ENCODE results near the gene DNAJC21.
A peak's percentile ranks its signal among the peaks of the same experiment; 100 is the strongest.

DNAJC21 gene

DNA sequence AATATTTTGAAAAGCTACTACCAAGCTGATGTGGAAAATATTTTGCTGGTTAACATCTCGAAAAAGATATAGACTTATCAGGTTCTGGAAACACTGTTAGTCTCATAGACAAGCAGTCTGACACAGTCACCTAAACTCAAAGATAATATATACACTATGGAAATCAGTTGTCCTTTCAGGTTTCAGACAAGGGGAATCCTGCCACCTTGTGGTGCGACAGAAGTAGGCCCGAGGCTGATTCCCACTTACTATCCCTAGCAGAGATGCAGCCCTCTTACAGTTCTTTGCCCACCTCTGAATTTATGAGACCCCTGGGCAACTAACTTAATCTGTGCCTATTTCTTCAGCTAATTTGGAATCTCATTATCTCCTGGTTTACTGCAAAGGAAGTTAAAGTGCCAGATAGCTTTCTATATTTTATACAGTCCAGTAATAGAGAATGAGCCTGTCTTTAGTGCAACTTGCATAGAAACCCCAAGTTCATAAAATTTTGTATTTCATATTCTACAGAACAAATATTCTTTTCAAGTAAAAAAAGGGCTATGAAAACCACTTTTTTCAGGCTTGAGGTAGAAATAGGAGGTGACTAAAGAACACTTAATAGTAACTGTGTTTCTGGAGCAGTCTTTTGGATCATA, 31.0 kb upstream of the DNAJC21 start:
- H3K36me3 ChIP-seq, result peaks cover 0 to 29% (median 6%) of the 10 kb centered on the region in 11 experiments; a peak in 9 of 22 replicates
- H3K9me3 ChIP-seq (replicated peaks in 1 of 11), result no peaks in the 10 kb centered on the region
- no peak for TF ChIP-seq Cebpa-rat (IDR thresholded peaks at IDR 0.05)
- no peak overlapping the region for H3K27ac ChIP-seq
- H3K27me3 ChIP-seq, result no peaks in the 10 kb centered on the region
- no peak overlapping the region for H3K4me2 ChIP-seq
- no peak overlapping the region for H3K9ac ChIP-seq
- H4K20me1 ChIP-seq, result no peaks in the 10 kb centered on the region
- peaks cover 0 to 16% (median 6%) of the 10 kb centered on the region in 10 experiments; a peak in 13 of 20 replicates for H3K4me1 ChIP-seq
- no peak overlapping the region for H3K4me3 ChIP-seq

DNA sequence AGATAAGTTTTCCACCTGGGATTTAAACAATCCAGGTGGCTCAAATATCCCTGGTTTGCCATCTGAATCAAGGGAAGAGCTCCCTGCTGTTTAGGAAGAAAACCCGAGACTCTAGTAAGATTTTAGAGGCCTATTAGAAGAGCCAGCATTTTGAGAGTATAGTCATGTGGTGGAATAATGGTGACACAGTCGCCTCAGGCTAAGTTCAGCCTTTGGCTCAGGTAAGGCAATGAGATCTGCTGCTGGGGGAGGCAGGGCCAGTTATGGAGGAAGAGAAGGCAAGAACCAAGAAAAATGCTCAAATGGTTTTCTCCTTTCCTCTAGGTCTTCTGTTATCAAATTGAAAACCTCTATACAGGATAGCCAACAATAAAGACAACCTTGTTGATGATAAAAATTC, 30.3 kb upstream of the DNAJC21 start:
- Histone ChIP-seq H3K27ac (no peak overlapping the region), H3K4me3 (no peak overlapping the region), H3K4me1 (peaks cover 0 to 9% (median 0%) of the 10 kb centered on the region in 10 experiments; a peak in 8 of 20 replicates), H3K9ac (no peak overlapping the region), H3K9me3 (replicated peaks in 1 of 11) (no peaks in the 10 kb centered on the region), H3K27me3 (no peaks in the 10 kb centered on the region), H3K4me2 (no peak overlapping the region), H3K36me3 (peaks cover 0 to 35% (median 6%) of the 10 kb centered on the region in 11 experiments; a peak in 12 of 22 replicates), H4K20me1 (no peaks in the 10 kb centered on the region; a peak in 1 of 22 replicates)
- TF ChIP-seq Cebpa-rat (IDR thresholded peaks at IDR 0.05), result no peak

- peaks cover 0 to 51% (median 9%) of the 10 kb centered on the region in 11 experiments; a peak in 14 of 22 replicates for H3K36me3 ChIP-seq
- peaks cover 0 to 7% (median 0%) of the 10 kb centered on the region in 10 experiments; a peak in 2 of 20 replicates for H3K4me1 ChIP-seq
- no peak overlapping the region for H3K27ac ChIP-seq
- H3K4me2 ChIP-seq, result no peak overlapping the region
- no peaks in the 10 kb centered on the region for H3K27me3 ChIP-seq
- no peaks in the 10 kb centered on the region for H3K9me3 ChIP-seq (replicated peaks in 1 of 11)
- TF ChIP-seq Cebpa-rat (IDR thresholded peaks at IDR 0.05), result no peak
- H4K20me1 ChIP-seq, result no peaks in the 10 kb centered on the region; a peak in 1 of 22 replicates
- H3K4me3 ChIP-seq, result no peak overlapping the region
- 0 out of 22 replicates have a peak overlapping the region, but pooled peaks of 1 of the 11 experiments have one; percentile 31 for H3K9ac ChIP-seq
Measured at GRCh38 chr5:34900652-34901051, 28.7 kb upstream of the DNAJC21 start.

DNA sequence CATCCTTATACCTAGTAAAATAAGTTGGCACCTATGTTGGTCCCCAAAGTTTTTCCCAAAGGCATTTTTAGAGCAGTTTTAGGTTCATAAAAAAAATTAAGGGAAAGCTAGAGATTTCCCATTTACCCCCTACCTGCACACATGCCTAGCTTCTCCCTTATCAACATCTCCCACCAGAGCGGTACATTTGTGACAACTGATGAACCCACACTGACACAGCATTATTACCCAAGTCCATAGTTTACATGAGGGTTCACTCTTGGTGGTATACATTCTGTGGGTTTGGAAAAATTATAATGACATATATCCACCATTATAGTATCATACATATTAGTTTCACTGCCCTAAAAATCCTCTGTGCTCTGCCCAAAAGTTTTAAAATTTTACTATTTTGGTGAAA, 26.1 kb upstream of the DNAJC21 start:
- Histone ChIP-seq H3K9ac (no peak overlapping the region), H3K27me3 (no peaks in the 10 kb centered on the region), H3K4me2 (no peak overlapping the region), H3K4me1 (peaks cover 0 to 7% (median 0%) of the 10 kb centered on the region in 10 experiments; a peak in 2 of 20 replicates), H3K9me3 (replicated peaks in 1 of 11) (no peaks in the 10 kb centered on the region), H3K4me3 (no peak overlapping the region), H3K36me3 (peaks cover 5 to 67% (median 33%) of the 10 kb centered on the region in 11 experiments; a peak in 21 of 22 replicates), H4K20me1 (no peaks in the 10 kb centered on the region; a peak in 1 of 22 replicates), H3K27ac (no peak overlapping the region)
- TF ChIP-seq Cebpa-rat (IDR thresholded peaks at IDR 0.05), result no peak

DNA sequence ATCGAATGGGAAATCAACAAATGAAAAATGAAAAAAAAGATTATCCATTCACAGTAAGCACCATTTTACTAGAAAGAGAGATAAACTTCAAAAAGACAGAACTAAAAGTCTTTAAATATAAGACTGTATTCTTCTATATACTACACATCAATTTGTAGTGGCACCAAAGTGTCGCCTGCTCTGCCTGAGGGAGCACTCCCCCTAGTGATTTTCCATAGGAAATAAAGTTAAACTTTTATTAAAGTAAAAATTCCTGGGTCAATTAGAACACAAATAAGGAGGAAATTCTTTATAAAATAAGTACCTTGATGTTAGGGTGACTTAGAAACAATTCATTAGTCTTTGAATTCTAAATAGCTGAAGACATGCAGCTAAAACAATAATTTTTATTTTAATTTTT, 23.8 kb upstream of the DNAJC21 start:
- Histone ChIP-seq H3K4me2 (no peak overlapping the region), H3K27ac (no peak overlapping the region), H3K9ac (no peak overlapping the region), H3K9me3 (replicated peaks in 1 of 11) (no peaks in the 10 kb centered on the region), H3K4me3 (no peak overlapping the region), H4K20me1 (peaks cover 0 to 4% (median 0%) of the 10 kb centered on the region in 11 experiments; a peak in 2 of 22 replicates), H3K36me3 (peaks cover 28 to 90% (median 56%) of the 10 kb centered on the region in 11 experiments; a peak in 21 of 22 replicates), H3K27me3 (no peaks in the 10 kb centered on the region), H3K4me1 (peaks cover 0 to 7% (median 0%) of the 10 kb centered on the region in 10 experiments; a peak in 2 of 20 replicates)
- TF ChIP-seq Cebpa-rat (IDR thresholded peaks at IDR 0.05), result no peak

- Histone ChIP-seq H3K36me3 (peaks cover 42 to 60% (median 55%) of the 10 kb centered on the region in 11 experiments), H3K27ac (no peak overlapping the region), H4K20me1 (peaks cover 0 to 26% (median 9%) of the 10 kb centered on the region in 11 experiments; a peak in 14 of 22 replicates), H3K4me2 (peak overlapping the region in 8 of 11 experiments; percentile 76 to 97 (median 84); a peak in 12 of 22 replicates), H3K4me3 (no peak overlapping the region; a peak in 2 of 20 replicates), H3K4me1 (peaks cover 23 to 38% (median 31%) of the 10 kb centered on the region in 10 experiments), H3K9ac (peak overlapping the region in 2 of 11 experiments; percentile 1 to 76; a peak in 1 of 22 replicates), H3K27me3 (no peaks in the 10 kb centered on the region), H3K9me3 (replicated peaks in 1 of 11) (no peaks in the 10 kb centered on the region)
- no peak for TF ChIP-seq Cebpa-rat (IDR thresholded peaks at IDR 0.05)
Measured at GRCh38 chr5:34913072-34913471, 16.3 kb upstream of the DNAJC21 start.

DNA sequence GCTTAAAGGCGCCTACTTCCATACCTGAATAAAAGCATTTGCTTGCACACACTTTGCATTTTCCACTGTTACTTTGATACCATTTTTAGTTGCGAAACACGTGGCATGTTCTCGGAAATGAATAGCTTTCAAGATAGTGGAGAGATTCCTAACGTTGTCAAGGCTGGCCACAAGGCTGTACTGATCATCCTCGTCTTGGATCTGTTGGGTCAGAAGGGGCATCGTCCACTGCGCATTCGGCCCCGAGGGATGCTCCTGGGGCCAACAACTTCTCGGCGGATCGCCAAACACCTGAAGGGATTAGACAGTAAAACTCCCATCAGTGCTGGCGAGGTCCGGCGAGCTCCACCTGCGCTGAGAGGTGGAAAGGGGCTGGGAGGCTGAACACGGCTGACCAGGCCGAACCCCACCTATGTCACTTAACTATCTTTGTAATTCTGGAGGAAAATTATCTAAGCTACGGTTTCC, 14.7 kb upstream of the DNAJC21 start:
- peak in 5 of 11 experiments; percentile 7 to 52 (median 33); a peak in 1 of 22 replicates for TF ChIP-seq Cebpa-rat (IDR thresholded peaks at IDR 0.05)
- Histone ChIP-seq H3K9me3 (replicated peaks in 1 of 11) (no peaks in the 10 kb centered on the region), H3K4me3 (peak overlapping the region; percentile 84 to 100 (median 92)), H3K4me2 (peak overlapping the region; percentile 76 to 97 (median 84)), H3K36me3 (peaks cover 32 to 60% (median 55%) of the 10 kb centered on the region in 11 experiments), H3K4me1 (peaks cover 24 to 40% (median 32%) of the 10 kb centered on the region in 10 experiments), H3K9ac (peak overlapping the region; percentile 76 to 98 (median 92)), H3K27me3 (no peaks in the 10 kb centered on the region), H3K27ac (peak overlapping the region in 10 of 11 experiments; percentile 75 to 96 (median 90); a peak in 21 of 22 replicates), H4K20me1 (peaks cover 0 to 42% (median 23%) of the 10 kb centered on the region in 11 experiments; a peak in 15 of 22 replicates)

DNA sequence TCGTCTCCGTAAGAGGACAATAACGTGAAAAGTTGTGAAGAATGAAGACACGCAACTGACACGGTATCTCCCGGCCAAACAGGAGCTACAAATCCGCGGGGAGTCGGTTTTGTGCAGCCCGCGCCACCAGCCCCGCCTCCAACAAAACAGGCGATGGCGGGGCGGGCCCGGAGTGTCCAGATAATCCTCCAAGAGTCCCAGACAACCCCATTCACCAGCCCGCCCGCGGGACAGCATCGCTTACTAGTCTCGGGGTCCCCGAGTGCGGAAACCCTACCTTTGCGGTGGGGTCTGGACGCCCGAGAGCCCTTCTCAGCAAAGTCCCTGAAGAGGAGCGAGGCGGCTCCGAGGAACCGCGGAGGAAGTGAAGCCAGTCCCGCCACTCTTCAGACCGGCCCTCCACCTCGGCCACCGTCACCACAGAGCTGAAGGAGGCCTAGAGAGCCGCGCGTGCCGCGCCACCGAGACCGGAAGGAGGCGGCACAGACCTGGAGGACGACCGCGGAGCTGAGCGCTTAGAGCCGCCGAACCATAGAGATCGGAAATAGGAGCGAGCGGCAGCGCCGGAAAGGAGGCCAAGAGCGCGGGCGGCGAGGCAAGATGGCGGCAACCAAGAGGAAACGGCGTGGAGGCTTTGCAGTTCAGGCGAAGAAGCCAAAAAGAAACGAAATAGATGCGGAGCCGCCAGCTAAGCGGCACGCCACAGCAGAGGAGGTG, 14.1 kb upstream of the DNAJC21 start, which contains the start of the genes BRIX1 and RAD1:
TSS of gene BRIX1 (plus strand) at position 573 of the 717 bp plus-strand sequence. CDS start at position 601, 28 bp downstream.
TSS of gene RAD1 (minus strand) at position 366 of the 717 bp plus-strand sequence. CDS start 612 bp downstream, outside the sequence.
- Histone ChIP-seq H3K9me3 (replicated peaks in 1 of 11) (no peaks in the 10 kb centered on the region), H3K4me2 (peak within 1 kb of the TSS; percentile 83 to 99 (median 90)), H3K27ac (peak within 1 kb of the TSS; percentile 64 to 96 (median 90)), H4K20me1 (peaks cover 0 to 48% (median 23%) of the 10 kb centered on the region in 11 experiments; a peak in 15 of 22 replicates), H3K9ac (peak within 1 kb of the TSS; percentile 87 to 98 (median 92)), H3K4me1 (peaks cover 24 to 40% (median 32%) of the 10 kb centered on the region in 10 experiments), H3K36me3 (peaks cover 31 to 60% (median 55%) of the 10 kb centered on the region in 11 experiments), H3K4me3 (peak within 1 kb of the TSS; percentile 84 to 100 (median 92)), H3K27me3 (no peaks in the 10 kb centered on the region)
- no peak for TF ChIP-seq Cebpa-rat (IDR thresholded peaks at IDR 0.05)
